Stimulated activated CD8-positive, alpha-beta memory T cell treated with anti-CD3 and anti-CD28 coated beads, Interleukin-2, amount 100 ng/mL, for 1 hour (primary cell): ENCODE results near the gene KRTAP19-1.

Source experiments
- DNase-seq, 2 donors: peaks; one replicate each; pipeline ENCODE4 v3.0.0-alpha.2; 2020; ENCODE audit warnings: low read depth in 2 of 2

Gene KRTAP19-1

GRCh38 chr21:30430170-30430655, 50.0 kb downstream of the KRTAP19-1 start, which contains the start of gene KRTAP13-4:
Gene KRTAP13-4, plus strand, starts transcription at chr21:30430220. Its CDS starts 56 bp downstream, at chr21:30430276.
- DNase-seq, result no peak
